GM12873 (cell line): ENCODE data around the gene MAPK11.

Experiments used
- CTCF ChIP-seq: IDR thresholded peaks from 2 replicates; pipeline ENCODE4 v1.5.1; 2012; ENCODE audit warnings: low read depth, mild to moderate bottlenecking, moderate library complexity, low read length, control low read depth; ENCODE audit not compliant: insufficient read depth; ENCODE audit errors: missing control alignments

MAPK11 gene

GRCh38 chr22:50283821-50284220 lies 13.6 kb upstream of the MAPK11 start:
- no peak for TF ChIP-seq CTCF

- TF ChIP-seq CTCF = no peak
Measured at GRCh38 chr22:50282361-50283155, 12.4 kb upstream of the MAPK11 start.

- no peak for TF ChIP-seq CTCF
Measured at GRCh38 chr22:50281957-50282356, 11.8 kb upstream of the MAPK11 start.

GRCh38 chr22:50281384-50281760 lies 11.2 kb upstream of the MAPK11 start:
- TF ChIP-seq CTCF = no peak

- TF ChIP-seq CTCF = no peak
Measured at GRCh38 chr22:50280708-50281383, 10.7 kb upstream of the MAPK11 start.

GRCh38 chr22:50280022-50280707 lies 10.0 kb upstream of the MAPK11 start:
- TF ChIP-seq CTCF = no peak

GRCh38 chr22:50278956-50279619 lies 8.9 kb upstream of the MAPK11 start:
- no peak for TF ChIP-seq CTCF
